Measurements from ENCODE around the gene CNPY3.

DNA sequence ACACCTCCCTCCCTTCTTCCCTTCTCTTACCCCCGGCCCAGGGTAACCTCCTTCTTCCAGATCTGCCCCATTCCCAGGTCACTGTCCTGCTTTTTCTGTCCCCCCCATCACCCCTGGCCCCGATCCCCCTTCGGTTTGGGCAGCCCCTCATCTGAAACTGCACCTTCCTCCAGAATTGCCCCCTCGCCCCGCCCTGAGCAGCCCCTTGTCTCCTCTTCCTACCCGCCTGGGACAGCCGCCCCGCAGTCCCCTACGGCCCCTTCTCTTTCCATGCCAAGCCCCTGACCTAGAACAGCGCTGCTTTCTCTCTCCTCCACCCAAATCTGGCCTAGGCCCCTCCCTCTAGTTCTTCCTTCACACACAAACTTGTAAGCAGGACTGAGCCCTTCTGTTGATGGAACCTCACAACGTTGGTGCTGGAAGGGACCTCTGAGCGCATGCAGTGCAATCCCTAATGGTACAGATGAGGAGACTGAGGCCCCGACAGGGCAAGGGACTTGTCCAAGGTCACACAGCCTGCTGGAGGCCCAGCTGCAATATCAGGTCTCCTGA, 55.7 kb downstream of the CNPY3 start:
- no peak for TF ChIP-seq GATA2 (IDR thresholded peaks at IDR 0.05; ENCODE audit: low read depth, low read length)
- no peak for TF ChIP-seq GATA3 (IDR thresholded peaks at IDR 0.05; ENCODE audit: low read depth, low read length)

Data from SH-SY5Y (cell line).